Uterus (tissue), 4 donors: ENCODE measurements around the gene LMCD1. TPM values are rescaled to one million over a fixed set of nuclear protein-coding genes. Genes with fewer than 3 reads are reported as not detected.

Source experiments
- DNase-seq, 2 donors: peaks; one replicate each; pipeline ENCODE4 v3.0.0-alpha.2; 2019 to 2020
- H3K27ac ChIP-seq, 2 donors: fragments of 200-600 bp; sonication (generic); 1 replicate in 1 of 2; 2 replicates in 1 of 2; pipeline ENCODE4 v1.5.1; 2016 to 2018
- H3K27me3 ChIP-seq, 2 donors: fragments of 200-600 bp; sonication (generic); one replicate each; pipeline ENCODE4 v1.5.1; 2018 to 2019; ENCODE audit warnings: control low read depth in 1 of 2
- H3K36me3 ChIP-seq, 2 donors: fragments of 200-600 bp; sonication (generic); one replicate each; pipeline ENCODE4 v1.5.1; 2019; ENCODE audit warnings: control low read depth in 1 of 2
- H3K4me1 ChIP-seq, 2 donors: fragments of 200-600 bp; sonication (generic); one replicate each; pipeline ENCODE4 v1.5.1; 2018 to 2019; ENCODE audit warnings: control low read depth in 1 of 2
- H3K4me3 ChIP-seq, 2 donors: fragments of 200-600 bp; sonication (generic); 1 replicate in 1 of 2; 2 replicates in 1 of 2; pipeline ENCODE4 v1.5.1; 2018 to 2019; ENCODE audit warnings: mild to moderate bottlenecking in 1 of 2
- H3K9me3 ChIP-seq, 2 donors: fragments of 200-600 bp; sonication (generic); one replicate each; pipeline ENCODE4 v1.5.1; 2019; ENCODE audit warnings: control low read depth in 1 of 2
- POLR2A ChIP-seq, 2 donors: fragments of 450-650 bp; IDR thresholded peaks; one replicate each; pipeline ENCODE4 v1.6.1; 2016; ENCODE audit warnings: antibody characterized with exemption in 2 of 2, mild to moderate bottlenecking in 1 of 2, moderate library complexity in 1 of 2
- intact Hi-C: fragments of 100-400 bp; cut with DNase I; formaldehyde crosslinking; loops from one replicate; pipeline ENCODE4 v1.15.1; 2023; ENCODE audit warnings: low total_unique reads
- total RNA-seq, 4 donors: library from RNA; depleted of rRNA in 3 of 4; stranded (reverse); fragments of >200 nt in 3 of 4; gene quantifications; one replicate each; pipeline versions ENCODE4 v1.1.0 to v1.2.4, GENCODE V29; 2014 to 2023
- TF ChIP-seq, protein P1 (sequence below), 4 experiments: fragments of 200-600 bp in 2 of 4; fragments of 450-650 bp in 2 of 4; sonication (generic) in 2 of 4; IDR thresholded peaks; one replicate each; pipeline ENCODE4 v1.5.1; 2016 to 2019; ENCODE audit warnings: antibody characterized with exemption in 4 of 4, mild to moderate bottlenecking in 2 of 4, moderate library complexity in 1 of 4
- donor health status: DM: yes; HTN: yes; CAD: no.

LMCD1 gene
- total RNA-seq, 4 donors from 2014 or later: 70.9 to 163 (median 115) TPM

DNA sequence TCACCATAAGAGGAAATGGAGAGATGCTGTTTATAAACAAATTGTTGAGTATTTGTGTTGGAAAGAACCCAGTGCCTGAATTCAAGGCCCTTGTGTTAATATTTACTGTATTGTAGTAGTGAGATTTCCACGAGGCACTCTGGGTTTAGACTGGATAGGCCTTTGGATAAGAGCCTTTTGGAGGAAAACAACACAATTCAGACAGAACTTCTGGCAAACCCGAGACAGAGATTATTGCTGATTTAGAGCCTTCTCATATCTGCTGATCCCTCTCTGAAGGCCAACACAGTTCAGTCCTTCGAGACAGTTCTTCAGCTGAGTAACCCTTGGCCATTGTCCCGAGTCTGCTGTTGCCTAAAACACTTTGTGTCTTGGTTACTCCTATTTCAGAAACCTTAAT is 55.7 kb downstream of the LMCD1 start:
- peaks cover 0 to 16% of the 10 kb centered on the region in 2 donors for H3K4me1 ChIP-seq
- intact Hi-C loops: no loop called here
- no peaks in the 10 kb centered on the region for H3K9me3 ChIP-seq
- peak overlapping the region; percentile 65 to 75 for H3K27ac ChIP-seq
- H3K36me3 ChIP-seq: no peaks in the 10 kb centered on the region
- no peaks in the 10 kb centered on the region for H3K27me3 ChIP-seq
- no peak overlapping the region for H3K4me3 ChIP-seq
- peak; percentile 73 to 74 for DNase-seq
- TF ChIP-seq, protein P1, sequence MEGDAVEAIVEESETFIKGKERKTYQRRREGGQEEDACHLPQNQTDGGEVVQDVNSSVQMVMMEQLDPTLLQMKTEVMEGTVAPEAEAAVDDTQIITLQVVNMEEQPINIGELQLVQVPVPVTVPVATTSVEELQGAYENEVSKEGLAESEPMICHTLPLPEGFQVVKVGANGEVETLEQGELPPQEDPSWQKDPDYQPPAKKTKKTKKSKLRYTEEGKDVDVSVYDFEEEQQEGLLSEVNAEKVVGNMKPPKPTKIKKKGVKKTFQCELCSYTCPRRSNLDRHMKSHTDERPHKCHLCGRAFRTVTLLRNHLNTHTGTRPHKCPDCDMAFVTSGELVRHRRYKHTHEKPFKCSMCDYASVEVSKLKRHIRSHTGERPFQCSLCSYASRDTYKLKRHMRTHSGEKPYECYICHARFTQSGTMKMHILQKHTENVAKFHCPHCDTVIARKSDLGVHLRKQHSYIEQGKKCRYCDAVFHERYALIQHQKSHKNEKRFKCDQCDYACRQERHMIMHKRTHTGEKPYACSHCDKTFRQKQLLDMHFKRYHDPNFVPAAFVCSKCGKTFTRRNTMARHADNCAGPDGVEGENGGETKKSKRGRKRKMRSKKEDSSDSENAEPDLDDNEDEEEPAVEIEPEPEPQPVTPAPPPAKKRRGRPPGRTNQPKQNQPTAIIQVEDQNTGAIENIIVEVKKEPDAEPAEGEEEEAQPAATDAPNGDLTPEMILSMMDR (IDR thresholded peaks at IDR 0.05): no peak
- TF ChIP-seq POLR2A (IDR thresholded peaks at IDR 0.05): no peak

DNA sequence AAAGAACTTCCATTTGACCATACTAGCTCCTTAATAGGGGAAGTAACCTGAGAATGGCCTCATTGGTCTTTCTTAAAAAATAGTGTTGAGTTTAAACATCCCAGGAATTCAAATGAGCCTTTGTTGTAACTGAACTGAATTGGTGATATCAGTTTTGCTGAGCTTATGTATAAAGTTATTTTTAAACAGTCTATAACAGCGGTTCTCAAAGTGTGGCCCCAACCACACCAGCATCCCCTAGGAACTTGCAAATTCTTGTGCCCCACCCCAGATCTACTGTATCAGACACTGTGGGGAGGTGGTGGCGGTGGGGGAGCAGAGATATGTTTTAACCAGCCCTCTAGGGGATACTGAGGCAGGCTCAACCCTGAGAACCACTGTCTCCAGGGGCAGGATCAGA is 57.0 kb downstream of the LMCD1 start:
- no peak for DNase-seq
- H3K27me3 ChIP-seq: no peaks in the 10 kb centered on the region
- H3K27ac ChIP-seq: no peak overlapping the region
- H3K4me1 ChIP-seq: peaks cover 0 to 15% of the 10 kb centered on the region in 2 donors
- TF ChIP-seq, protein P1 (IDR thresholded peaks at IDR 0.05): no peak
- TF ChIP-seq POLR2A (IDR thresholded peaks at IDR 0.05): no peak
- H3K4me3 ChIP-seq: no peak overlapping the region
- intact Hi-C loops: no loop called here
- H3K9me3 ChIP-seq: no peaks in the 10 kb centered on the region
- no peaks in the 10 kb centered on the region for H3K36me3 ChIP-seq

DNA sequence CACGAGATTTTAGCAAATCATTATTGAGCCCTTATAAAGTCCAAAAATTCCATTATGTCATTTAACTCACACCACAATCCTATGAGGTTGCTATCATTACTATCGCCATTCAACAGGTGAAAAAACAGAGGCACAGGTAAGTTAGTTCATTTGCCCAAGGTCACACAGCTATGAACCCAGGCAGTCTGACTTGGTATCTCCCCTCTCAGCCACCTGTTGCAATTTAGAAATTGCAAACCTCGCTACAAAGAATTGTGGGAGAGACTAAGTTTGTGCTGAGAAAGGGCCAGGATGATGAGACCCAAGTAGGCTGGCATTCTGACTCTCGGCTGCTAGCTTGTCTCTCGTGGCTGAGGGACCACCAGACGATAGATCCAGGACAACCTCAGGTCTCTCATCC is 57.7 kb downstream of the LMCD1 start:
- DNase-seq: no peak
- no peaks in the 10 kb centered on the region for H3K36me3 ChIP-seq
- TF ChIP-seq POLR2A (IDR thresholded peaks at IDR 0.05): no peak
- TF ChIP-seq, protein P1 (IDR thresholded peaks at IDR 0.05): no peak
- H3K9me3 ChIP-seq: no peaks in the 10 kb centered on the region
- H3K4me1 ChIP-seq: peaks cover 0 to 15% of the 10 kb centered on the region in 2 donors
- H3K27ac ChIP-seq: peak overlapping the region in 1 of 2 donors; percentile 62
- no peak overlapping the region for H3K4me3 ChIP-seq
- intact Hi-C loops: no loop called here
- no peaks in the 10 kb centered on the region for H3K27me3 ChIP-seq

DNA sequence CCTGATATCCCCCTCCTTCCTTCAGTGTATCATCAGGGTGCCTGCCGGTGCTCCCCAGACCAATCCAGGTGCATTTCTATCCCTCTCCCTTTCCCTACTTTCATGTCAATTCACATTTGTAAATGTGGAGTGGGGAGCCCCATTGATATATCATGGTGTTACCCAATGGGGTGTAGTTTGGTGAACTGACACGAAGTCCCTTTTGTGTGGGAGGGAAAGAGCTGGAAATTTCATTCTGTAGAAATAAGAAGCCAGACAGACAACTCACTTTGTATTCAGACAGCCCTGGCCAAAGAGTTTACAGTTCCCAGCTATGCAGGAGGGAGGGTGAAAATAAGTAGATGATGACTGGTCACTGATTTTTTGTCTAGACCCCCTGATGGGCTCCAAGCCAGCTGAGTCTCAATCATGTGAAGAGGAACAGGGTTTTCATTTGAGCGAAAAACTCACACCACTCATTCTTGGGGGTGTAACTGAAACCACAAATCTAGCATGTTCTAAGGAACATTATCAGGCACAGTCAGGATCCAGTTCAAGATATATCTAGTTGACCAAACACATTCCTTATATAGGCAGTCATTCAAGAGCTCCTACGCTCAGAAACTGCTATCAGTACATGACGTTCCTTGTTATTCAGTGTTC is 58.9 kb downstream of the LMCD1 start:
- TF ChIP-seq POLR2A (IDR thresholded peaks at IDR 0.05): no peak
- TF ChIP-seq, protein P1 (IDR thresholded peaks at IDR 0.05): no peak
- Histone ChIP-seq H3K36me3 (no peaks in the 10 kb centered on the region), H3K27ac (peak overlapping the region; percentile 33 to 62), H3K9me3 (no peaks in the 10 kb centered on the region), H3K27me3 (no peaks in the 10 kb centered on the region), H3K4me3 (no peak overlapping the region), H3K4me1 (peaks cover 0 to 15% of the 10 kb centered on the region in 2 donors)
- intact Hi-C loops: no loop called here
- DNase-seq: no peak

DNA sequence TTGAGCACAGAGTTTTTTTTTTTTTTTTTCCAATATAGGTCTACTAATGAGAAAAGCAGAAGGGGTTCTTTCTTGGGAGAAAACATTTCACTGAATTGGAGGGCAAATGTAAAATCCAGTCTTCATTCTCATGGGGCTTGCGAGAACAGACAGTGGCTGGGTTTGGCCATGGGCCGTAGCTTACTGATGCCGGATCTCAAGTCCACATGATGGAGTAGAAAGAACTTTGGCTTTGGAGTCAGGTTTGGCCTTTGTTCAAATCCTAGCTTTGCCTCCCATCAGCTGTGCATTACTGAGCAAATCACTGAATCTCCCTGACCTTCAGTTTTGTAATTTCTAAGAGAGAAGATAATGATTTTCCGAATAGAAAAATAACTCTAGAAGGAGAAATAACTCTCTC is 59.7 kb downstream of the LMCD1 start:
- no peak for TF ChIP-seq POLR2A (IDR thresholded peaks at IDR 0.05)
- TF ChIP-seq, protein P1 (IDR thresholded peaks at IDR 0.05): no peak
- peak overlapping the region; percentile 9 to 62 for H3K27ac ChIP-seq
- H3K27me3 ChIP-seq: no peaks in the 10 kb centered on the region
- H3K36me3 ChIP-seq: no peaks in the 10 kb centered on the region
- H3K4me3 ChIP-seq: no peak overlapping the region
- intact Hi-C loops: no loop called here
- peak in 1 of 2 donors; percentile 60 for DNase-seq
- H3K9me3 ChIP-seq: no peaks in the 10 kb centered on the region
- H3K4me1 ChIP-seq: peaks cover 0 to 10% of the 10 kb centered on the region in 2 donors
